ENCODE measurements around the gene FNBP1L.

Gene FNBP1L

DNA sequence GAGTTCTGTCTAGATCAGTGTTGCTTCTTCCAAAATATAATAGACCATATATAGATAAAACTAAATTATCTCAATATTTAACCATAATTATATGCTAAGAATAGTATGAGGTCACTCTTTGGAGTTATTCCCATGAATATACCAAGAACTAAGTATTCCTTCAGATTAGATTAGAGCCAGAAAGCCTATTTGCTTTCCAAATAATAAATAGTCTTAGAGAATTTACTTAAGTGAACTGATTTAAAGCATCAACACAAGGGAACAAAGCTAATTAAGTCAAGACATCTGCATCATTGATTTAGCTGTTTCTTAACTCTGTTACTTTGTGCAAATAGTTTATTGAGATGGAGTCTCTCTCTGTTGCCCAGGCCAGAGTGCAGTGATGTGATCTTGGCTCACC, 35.7 kb downstream of the FNBP1L start:
- H3K4me3 ChIP-seq (ENCODE audit: low read depth, low read length) = no peak overlapping the region
- TF ChIP-seq, protein P1, sequence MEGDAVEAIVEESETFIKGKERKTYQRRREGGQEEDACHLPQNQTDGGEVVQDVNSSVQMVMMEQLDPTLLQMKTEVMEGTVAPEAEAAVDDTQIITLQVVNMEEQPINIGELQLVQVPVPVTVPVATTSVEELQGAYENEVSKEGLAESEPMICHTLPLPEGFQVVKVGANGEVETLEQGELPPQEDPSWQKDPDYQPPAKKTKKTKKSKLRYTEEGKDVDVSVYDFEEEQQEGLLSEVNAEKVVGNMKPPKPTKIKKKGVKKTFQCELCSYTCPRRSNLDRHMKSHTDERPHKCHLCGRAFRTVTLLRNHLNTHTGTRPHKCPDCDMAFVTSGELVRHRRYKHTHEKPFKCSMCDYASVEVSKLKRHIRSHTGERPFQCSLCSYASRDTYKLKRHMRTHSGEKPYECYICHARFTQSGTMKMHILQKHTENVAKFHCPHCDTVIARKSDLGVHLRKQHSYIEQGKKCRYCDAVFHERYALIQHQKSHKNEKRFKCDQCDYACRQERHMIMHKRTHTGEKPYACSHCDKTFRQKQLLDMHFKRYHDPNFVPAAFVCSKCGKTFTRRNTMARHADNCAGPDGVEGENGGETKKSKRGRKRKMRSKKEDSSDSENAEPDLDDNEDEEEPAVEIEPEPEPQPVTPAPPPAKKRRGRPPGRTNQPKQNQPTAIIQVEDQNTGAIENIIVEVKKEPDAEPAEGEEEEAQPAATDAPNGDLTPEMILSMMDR (IDR thresholded peaks at IDR 0.05; ENCODE audit: borderline replicate concordance, insufficient read depth, low read depth, low read length) = no peak

DNA sequence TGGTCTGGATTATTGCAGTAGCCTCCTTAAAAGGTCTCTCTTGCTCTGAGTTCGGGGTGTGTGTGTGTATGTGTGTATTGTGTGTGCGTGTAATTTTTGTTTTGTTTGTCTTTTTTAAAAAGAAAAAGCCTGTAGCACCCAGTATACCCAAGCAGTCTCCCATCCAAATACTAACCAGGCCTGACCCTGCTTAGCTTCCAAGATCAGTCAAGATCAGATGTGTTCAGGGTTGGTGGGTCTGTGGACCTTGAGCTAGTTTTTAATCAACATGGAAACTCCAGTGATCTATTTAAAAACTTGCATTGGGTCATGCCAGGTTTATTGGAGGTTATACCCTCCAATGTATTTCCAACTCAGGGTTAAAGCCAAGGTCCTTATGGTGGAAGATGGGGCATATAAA, 40.3 kb downstream of the FNBP1L start:
- TF ChIP-seq, protein P1 (IDR thresholded peaks at IDR 0.05; ENCODE audit: borderline replicate concordance, insufficient read depth, low read depth, low read length) = no peak
- H3K4me3 ChIP-seq (ENCODE audit: low read depth, low read length) = no peak overlapping the region

DNA sequence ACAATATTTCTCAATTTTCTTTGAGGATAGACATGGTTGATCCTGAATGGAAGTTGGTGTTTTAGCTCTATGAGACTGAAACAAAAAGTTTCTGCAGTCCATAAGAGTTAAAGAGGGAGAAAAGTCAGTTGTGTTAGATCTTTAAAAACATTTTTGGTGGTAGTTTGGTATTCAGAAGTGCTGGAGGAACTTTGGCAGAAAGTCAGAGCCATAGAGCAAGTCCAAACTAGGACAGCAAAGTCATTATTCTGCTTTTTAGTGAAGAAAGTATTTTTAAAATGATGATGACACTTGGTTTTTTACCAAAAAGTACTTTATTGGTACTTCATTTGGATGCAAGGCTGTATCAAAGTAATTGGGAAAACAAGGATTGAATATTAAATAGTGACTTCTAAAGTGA, 41.8 kb downstream of the FNBP1L start:
- TF ChIP-seq, protein P1 (IDR thresholded peaks at IDR 0.05; ENCODE audit: borderline replicate concordance, insufficient read depth, low read depth, low read length) = no peak
- no peak overlapping the region for H3K4me3 ChIP-seq (ENCODE audit: low read depth, low read length)

DNA sequence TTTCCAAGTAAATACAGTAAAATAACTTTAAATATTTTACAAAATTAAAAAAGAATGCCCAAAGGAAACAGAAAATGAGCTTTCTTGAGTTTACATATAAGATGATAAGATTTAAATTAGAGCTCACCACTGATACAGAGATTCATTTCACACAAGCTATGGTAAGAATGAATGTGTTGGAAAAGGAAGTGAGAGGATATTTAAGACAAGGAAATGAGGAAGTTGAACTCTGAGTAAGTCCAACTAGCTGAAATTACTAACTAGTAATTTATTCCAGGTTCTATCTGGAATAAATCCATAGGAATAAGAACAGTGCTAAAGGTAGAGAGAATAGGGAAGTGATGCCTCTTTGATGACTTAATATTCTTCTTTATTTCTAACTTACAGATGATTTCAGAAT, 42.4 kb downstream of the FNBP1L start:
- H3K4me3 ChIP-seq (ENCODE audit: low read depth, low read length) = no peak overlapping the region
- TF ChIP-seq, protein P1 (IDR thresholded peaks at IDR 0.05; ENCODE audit: borderline replicate concordance, insufficient read depth, low read depth, low read length) = no peak

DNA sequence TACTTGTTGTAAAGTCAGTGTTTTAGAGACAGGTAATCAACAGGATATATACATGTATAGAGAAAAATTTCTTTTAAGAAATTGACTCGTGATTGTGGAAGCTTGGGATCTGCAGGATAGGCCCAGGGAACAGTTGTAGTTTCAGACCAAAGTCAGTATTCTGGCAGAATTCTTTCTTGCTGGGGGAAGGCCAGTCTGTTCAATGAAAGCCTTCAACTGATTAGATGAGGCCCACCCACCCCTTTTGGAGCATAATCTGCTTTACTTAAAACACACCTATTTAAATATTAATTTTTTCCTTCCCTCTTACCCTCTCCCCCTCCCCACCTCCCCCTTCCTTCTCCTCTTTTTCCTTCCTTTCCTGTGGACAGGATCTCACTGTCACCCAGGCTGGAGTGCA, 48.0 kb downstream of the FNBP1L start:
- H3K4me3 ChIP-seq (ENCODE audit: low read depth, low read length) = no peak overlapping the region
- TF ChIP-seq, protein P1 (IDR thresholded peaks at IDR 0.05; ENCODE audit: borderline replicate concordance, insufficient read depth, low read depth, low read length) = no peak

DNA sequence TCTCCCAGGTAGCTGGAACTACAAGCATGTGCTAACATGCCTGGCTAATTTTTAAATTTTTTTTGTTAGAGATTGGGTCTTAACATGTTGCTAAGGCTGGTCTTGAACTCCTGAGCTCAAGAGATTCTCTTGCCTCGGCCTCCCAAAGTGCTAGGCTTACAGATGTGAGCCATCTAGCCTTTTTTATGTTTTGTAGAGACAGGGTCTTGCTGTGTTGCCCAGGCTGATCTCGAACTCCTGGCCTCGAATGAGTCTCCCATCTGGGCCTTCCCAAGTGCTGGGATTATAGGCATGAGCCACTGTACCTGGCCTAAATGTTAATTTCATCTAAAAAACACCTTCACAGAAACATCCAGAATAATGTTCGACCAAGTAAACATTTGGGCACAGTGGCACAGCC, 48.6 kb downstream of the FNBP1L start:
- TF ChIP-seq, protein P1 (IDR thresholded peaks at IDR 0.05; ENCODE audit: borderline replicate concordance, insufficient read depth, low read depth, low read length) = no peak
- no peak overlapping the region for H3K4me3 ChIP-seq (ENCODE audit: low read depth, low read length)

DNA sequence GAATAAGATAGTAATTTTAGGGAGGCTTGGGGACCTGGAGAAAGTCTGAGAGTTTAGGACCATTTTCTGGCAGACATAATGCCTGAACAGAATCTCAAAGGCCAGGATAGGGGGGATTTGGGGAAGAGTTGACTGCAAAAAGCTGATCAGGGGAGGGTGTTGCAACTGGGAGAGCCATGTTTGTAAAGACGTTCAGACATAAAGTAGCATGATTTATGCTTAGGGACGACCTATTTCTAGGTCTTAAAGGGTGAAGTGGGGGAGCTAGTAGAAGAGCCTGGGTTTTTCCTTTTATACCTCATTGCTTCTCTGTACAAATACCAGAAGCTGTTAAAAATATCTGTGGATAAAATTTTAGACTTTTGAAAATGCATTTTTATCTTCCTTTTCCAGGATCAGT, 51.2 kb downstream of the FNBP1L start:
- H3K4me3 ChIP-seq (ENCODE audit: low read depth, low read length) = no peak overlapping the region
- TF ChIP-seq, protein P1 (IDR thresholded peaks at IDR 0.05; ENCODE audit: borderline replicate concordance, insufficient read depth, low read depth, low read length) = no peak
